NCI-H1105 (cell line): ENCODE results near the gene IP6K3.

Source experiments
- DNase-seq: peaks from one replicate; lab custom pipeline; 2025; lab: John Stamatoyannopoulos, UW

The IP6K3 gene

DNA sequence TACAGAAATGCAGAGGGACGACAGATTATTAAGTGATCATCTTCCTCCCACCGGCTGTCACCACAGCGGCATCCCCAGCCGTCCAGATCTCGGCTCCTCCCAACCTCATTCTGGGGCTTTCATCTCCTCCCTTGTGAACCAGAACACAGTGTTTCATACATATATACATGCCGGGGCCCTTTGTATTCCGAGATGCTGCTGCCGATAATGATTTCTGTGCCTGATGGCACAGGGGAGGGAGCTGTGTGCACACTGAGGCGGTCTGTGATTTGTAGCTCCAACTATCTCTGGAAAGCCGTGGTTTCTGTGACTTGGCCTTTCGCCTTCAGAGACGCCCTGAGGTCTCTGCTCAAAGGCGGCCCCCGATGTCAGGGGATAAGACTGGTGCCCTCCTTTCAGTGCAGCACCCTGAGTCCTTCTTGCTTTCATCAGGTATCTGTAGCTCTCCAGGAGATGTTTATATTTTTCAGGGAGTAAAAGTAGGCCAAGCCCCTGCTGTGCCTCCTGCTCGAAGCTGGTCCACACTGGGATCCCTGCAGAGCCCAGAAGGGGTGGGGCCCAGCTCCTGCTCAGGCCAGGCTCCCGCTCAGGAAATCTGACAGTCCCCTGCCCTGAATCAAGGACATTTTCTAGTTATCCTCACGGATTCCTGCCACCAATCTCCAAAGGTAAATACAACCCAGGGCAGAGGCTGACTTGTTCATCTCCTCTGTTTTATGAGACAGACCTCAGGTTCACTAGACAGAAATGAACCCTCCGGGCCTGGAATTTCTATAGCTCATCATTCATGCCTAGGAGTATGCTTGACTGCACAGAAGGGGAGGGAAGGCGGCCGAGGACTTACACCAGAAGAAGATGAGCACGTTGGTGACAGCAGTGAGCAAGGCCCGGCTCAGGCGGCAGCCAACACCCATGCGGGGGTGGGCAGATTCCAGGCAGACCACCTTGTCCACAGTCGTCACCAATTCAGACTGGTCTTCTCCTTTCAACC lies 31.0 kb upstream of the IP6K3 start:
- DNase-seq = no peak

DNA sequence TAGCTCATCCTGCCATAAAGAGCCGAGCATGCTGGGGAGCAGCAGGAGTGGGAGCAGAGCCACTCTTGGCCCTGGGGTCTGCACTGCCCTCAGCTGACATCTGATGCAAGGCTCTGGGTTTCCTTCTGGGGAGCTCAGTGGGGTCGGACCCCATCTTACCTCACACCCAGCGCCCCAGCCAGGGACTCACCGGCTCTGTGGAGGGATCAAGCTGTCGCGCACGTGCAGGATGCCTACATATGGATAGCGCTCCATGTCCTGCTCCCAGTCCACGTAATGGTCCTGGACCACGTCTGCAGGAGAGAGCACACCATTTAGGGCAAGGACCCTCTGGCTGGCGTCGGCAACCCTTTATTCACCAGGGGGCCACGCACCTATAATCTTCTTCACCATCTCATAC lies 30.1 kb upstream of the IP6K3 start:
- no peak for DNase-seq

DNA sequence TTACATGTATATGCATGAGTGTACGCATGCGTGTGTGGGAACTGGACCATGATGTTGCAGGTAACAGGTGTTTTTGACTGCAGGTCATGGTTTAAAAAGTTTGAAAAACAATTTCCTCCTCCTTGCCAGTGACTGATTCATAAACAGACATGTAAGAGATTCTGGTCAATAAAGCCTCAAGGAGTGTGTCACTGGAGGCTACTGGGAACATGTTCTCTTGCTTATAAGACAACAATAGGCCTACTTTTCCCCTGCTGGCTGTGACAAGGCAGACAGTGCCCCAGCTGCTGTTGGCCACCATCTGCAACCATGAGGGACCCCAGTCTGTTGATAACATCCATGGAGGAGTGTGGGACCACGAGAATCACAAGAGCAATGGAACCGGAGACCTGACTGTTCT lies 29.5 kb upstream of the IP6K3 start:
- DNase-seq = no peak

DNA sequence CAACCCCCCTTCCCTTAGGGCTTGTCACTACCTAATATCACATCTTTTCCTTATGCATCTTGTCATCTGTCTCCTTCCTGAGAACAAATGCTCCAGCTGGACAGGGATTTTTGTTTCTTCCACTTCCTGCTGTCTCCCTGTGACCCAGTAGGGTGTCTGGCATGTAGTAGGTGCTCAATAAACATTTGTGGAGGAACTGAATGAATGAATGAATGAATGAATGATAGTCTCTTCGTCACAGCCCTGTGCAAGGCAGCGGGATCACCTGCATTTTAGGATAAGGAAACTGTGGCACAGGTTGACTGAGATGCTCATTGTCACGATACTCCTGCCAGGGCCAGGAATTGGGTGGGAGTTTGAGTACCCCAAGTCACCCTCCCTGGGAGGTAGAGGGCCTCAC lies 28.1 kb upstream of the IP6K3 start:
- no peak for DNase-seq

DNA sequence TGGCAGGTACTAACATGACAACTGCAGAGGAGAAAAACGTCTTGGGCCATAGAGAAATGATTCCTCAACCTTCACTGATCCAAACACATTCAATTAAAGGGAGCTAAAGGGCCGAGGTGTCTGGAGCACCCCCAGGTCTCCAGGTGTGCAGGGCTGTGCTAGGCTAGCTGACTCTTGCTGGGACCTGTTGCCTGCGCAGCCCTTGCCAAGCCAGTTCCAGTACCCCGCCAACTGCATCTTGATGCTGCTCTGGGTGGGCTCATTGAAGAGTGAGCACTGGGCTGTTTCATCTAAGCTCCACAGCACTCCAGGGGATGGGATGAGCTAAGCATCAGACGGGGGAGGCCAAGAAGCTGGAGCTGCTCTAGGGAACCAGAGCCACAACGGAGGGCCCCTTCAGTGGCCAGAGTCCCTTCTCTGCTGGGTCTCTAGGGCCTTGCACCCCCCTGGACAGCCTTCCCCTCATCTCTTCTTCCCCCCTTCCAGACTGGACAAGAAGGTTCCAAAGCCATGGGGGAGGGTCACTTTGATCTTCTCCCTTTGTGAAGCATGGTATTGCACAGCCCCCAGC lies 26.3 kb upstream of the IP6K3 start:
- DNase-seq = no peak

DNA sequence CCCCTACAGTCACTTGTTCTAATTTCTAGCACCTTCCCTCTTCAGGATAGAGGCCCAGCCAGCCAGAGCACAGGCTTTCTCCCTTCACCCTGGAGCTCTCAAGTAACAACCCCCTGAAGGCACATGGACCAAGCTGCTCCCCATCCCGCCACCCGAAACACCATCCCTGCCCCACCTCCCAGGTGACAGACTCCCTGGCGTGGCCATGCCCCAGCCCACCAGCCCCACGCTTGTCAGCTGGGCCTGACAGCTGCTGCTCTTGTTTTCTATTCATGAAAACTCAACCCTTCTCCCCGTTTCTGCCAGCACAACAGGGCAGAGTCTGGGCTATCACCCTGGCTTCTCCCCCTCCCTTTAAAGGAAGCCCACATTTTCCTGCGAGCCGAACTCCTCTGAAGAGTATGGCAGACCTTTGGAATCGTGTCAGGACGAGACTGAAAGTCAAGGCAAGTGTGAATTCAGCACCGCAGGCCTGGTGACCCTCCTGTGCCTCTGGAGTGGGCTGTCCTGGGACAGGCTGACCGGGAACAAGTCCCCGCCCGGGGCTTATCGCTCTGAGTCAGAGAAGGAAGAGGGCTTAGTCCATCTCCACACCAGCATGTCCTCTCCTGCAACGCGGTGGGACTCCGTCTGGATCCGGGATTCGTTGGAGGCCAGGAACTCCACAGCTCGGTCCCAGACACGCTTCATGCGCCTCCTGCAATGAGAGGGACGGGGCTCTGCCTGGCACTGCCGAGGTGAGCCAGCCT lies 25.6 kb upstream of the IP6K3 start:
- no peak for DNase-seq

DNA sequence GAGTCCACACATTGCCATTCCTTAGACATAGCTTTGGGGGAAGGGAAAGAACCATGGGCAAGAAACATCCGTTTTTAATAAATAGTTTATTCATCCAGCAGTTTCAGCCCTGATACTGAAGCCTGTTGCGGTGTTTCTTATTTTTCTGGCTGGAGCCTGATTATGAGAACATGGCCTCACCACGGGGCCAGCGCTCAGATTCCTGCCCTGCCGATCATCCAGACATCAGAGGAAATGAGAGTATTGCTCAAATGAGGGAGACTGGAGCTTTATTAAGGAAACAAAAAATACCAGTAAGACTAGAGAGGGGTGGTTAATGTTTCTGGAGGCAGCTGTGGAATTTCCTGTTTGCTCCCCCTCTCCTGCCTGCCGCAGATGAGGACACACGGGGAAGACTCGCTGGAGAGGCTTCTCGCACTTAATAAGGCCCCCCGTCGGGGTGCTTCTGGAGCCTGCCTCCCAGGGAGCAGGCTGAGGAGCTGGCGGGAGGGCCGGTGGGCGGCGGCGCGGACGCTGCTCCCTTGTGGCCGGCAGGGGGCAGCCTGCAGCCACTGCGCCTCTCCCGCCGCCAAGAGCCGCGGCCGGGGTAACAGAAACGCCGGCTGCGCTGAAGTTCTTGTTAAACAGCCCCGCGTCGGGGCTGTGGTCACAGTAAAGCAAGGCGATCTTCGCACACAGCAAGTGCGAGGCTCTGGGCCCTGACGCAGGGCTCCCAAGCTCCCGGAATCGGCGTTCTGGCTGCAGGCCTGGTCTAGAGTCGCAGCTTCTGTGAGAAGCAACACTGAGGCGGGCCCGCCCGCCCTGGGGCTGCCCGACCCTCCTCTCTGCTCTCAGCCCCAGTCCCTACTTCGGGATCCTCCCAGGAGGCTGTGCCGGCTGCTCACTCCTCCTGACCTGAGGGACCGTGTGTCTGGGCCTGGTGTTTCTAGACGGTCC lies 24.7 kb upstream of the IP6K3 start:
- DNase-seq = peak; percentile 80

DNA sequence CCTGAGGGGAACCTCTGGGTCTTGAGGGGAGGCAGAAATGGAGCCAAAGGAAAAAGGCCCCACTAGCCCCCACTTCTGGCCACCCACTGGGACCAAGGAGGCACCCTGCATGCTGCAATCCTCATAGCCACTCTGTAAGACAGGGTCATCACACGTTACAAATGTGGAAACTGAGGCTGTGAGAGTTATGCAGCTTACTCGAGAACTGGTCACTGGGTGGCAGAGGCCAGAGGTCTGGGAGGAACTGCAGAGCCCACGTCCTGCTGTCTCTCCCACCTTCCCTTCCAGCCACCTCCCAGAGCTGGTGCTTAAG lies 24.1 kb upstream of the IP6K3 start:
- no peak for DNase-seq

DNA sequence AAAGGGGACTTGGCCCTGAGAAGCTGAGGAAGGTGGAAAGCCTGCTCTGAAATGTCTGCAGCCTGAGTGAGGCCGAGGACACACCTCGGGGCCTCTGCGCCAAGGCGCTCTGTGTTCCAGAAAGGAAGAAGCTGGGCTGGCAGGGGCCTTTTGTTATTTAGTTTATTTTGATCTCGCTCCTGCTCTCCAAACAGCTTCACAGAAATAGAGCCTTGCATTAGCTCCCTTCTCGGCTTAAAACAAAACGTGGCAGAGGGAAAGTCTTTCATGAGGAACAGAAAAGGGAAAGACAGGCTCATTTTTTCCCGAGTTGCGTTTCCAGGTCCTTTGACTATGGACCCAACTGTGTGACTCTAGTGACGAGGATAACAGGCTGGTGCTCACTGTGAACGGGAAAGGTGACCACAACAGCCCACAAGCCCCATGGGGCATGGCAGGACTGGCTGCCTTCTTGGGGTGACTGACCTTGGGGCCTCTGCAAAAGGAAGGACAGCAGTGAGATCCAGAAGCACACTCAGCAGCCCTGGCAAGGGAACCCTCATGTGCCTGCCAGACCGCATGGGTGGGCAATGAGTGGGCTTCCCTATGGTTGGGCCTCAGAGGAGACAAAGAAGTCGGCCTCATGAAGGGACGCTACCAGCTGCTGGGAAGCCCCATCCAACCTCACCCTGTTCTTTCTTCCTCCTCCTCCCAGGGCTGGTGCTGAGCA lies 23.6 kb upstream of the IP6K3 start:
- DNase-seq = no peak

DNA sequence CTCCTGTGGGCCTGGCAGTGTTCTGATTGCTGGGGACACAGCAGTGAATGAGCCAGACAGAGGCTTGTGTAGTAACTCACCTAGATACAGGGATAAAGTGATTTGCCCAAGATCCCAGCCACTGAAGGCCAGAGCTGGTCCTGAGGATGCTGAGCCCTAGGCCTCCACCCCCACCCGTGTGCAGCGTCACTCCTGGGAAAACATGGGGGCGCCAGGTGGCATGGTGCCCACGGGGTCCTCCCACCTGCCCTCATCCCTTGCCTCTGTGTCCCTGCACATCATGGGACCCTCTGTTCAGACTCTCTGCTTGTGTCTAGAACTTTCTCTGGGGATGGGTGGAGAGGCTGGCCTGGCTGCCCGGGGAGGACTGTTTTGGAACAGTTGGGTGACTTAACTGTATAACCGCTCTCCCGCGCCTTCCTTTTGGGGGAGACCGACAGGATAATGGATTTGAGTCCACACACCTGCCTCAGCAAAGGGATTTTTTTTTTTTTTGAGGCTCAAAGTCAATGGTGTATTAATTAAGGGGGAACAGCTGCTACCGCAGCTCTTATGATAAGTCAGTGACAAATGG lies 22.6 kb upstream of the IP6K3 start:
- no peak for DNase-seq

DNA sequence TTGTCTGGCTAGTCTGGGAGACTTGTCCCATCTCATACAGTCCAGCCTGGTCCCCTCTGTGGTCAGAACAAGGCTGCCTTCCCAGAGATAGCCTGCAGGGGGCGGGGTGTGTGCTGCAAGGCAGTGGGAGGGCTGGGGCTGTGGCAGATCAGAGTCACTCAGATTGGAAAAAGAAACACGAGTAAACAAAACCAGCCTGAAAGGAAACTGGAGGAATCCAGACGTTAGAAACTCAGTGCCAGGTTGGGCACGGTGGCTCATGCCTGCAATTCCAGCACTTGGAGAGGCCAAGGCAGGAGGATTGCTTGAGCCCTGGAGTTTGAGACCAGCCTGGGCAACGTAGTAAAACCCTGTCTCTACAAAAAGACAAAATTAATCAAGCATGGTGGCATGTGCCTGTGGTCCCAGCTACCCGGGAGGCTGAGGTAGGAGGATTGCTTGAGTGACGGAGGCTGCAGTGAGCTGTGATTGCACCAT lies 22.0 kb upstream of the IP6K3 start:
- DNase-seq = peak; percentile 56

DNA sequence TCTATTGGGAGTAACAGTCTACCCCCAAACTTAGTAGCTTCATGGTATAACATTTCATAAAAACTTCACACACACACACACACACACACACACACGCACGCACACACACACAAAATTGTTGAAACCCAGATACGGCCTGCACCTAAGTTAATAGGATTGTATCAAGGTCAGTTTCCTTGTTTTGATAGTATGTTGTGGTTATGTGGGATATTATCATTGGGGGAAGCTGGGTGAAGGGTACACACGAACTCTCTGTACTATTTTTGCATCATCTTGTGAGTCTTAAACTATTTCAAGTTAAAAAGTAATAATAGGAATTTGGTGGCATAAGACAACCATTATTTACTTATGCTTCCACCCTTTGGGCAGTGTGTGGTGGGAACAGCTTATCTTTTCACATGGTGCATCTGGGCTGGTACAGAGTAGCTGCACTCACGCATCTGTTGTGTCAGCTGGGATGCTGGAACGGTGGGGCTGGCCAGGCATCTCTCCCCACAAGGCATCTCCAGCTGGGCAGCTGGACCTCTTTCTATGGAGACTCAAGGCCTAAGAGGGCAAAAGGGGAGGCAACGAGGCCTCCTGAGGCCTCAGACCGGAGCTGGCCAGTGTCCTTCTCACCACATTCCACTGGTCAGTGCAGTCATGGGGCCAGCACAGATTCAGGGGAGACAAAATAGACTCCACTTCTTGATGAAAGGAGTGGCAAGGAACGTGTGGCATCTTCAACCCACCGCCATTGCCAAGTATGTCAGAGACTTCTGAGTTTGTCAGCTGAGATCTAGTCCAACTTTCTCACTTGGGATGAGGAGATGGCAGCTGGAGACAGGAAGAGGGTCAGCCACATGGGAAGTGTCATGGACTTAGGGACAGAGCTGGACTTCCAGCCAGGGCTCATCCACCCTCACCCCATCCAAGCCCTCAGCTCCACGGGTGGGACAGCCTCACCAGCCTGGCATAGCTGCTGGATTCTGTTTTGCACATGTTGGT lies 20.5 kb upstream of the IP6K3 start:
- no peak for DNase-seq

DNA sequence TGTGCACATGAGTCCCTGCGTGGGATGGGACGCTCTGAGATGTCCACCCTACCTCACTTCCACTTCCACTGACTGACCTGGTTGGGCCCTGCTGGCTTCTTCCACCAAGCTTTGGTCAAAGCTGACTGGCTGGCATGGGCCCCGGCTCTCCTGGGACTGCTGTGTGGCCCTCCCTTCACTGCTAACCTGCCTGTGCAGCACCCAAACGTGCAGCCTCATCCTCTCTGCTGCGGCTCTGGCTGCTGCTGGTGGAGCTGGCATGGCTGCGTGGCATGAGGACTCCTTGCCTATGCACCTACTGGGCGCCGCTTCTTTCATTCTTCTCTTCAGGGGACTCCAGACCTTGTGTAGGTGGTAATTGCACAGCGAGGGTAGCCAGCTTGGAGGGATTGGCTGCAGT lies 18.7 kb upstream of the IP6K3 start:
- DNase-seq = no peak

DNA sequence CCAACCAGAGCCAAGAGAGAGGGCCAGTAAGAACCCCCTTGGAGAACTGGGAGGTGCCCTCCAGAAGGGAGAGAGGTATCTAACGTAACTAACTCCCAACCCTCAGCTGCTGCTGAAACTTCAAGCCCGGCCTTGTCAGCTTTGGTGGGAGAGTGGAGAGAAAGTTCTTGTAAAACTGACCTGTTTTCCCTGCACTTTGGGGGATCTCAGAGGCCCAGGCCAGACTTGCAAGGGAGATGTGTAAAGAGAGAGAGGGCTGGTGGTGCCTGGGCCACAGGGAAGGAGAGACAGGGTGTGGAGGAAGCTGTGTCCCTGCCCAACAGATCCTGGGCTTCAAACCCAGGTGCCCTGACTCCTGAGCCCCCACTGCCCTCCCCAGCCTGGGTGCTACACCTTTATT lies 17.3 kb upstream of the IP6K3 start:
- DNase-seq = no peak

DNA sequence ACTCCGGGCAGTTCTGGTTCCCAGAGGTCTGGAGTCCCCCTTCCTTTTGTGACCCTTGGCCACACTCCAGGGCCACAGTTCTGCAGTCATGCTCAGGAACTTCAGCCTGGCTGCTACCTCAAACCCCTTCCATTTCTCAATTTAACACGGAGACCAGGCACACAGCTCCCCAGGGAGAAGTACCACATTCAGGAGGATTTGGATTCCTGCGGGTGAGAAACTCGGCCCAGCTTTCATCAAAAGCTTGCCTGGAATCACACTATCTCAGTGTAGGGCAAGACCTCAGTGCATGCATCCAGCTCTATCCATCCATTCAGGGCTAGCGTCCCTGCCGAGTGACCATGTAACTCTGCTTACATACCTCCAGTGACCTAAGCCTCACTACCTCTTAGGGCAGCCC lies 16.8 kb upstream of the IP6K3 start:
- DNase-seq = no peak

DNA sequence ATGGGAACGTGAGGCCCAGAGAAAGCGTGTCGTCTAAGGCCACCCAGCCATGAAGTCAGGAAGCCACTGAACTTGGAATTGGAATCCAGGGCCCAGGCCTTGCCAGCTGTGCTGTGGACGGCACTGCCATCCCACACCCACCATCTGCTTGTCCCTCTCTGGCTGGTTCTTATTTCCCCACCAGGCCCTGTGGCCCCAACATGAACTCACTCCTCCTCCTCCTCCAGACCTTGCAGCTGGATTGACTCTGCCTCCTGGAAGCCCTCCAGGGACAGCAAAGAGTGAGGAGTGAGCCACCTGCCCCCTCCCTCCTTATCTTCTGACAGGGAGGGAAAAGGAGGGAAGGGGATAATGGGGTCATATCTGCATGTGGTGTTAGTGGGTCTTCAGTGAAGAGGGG lies 16.0 kb upstream of the IP6K3 start:
- no peak for DNase-seq

DNA sequence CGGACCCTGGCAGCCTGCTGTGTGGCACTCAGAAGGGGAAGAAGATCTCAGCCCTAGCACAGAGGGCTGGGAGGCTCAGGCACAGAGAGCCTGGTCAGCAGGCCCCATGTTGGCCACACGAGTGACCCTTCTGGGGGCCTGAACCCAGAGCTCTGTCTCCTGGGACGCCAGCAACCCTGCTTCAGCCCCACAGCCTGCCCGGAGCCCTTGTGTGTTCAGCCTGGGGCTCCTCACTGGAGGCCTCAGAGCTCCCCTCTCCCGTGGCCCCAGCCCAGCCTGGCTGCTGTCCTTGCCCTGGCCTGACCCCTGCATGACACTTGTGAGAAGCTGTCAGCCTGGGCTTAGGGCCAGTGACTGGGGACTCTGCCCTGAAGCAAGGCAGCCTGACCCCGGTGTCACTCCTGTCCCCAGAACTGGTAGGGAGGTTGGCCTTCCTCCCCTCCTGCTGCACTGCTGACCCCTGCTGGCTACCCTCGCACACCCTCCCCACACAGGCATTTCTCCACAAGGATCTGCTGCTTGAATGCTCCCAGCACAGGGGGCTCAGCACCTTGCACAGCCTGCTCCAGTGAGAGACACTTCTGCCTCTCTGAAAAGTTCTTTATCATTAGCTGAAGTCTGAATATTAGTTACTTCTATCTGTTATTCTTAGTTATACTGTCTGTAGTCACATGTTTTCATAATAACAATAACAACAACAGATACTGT lies 15.4 kb upstream of the IP6K3 start:
- peak; percentile 31 for DNase-seq

DNA sequence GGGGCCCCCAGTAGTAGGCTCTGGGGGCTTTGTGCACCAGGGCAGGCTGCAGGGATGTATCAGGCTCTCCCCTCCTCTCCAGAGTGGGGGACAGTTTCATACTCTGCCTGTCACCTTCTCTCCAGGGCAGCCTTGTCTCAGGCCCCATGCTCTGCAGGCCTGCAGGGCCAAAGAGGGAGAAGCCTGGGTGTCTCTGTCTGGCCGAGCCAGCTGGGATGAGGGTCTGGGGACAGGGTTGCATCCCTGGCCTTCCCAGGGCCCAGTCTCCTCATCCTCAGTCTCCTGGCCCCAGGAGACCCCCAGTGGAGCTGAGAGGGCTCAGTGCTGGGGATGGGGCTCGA lies 14.8 kb upstream of the IP6K3 start:
- DNase-seq = no peak
